K562 (cell line): ENCODE data around the gene IGF2BP1. TPM values are rescaled to one million over a fixed set of nuclear protein-coding genes. Genes with fewer than 3 reads are reported as not detected.

ENCODE experiments used
- ATAC-seq: fragments of 200-7000 bp; cut with Tn5 transposase; 3 replicates; pipeline ENCODE4 v1.9.1; 2020; ENCODE audit warnings: moderate library complexity
- BruUV-seq: library from RNA; stranded (reverse); fragments of 400-500 nt; replicated peaks from 2 replicates; lab custom pipeline; 2021; lab: Mats Ljungman, UMichigan
- CTCF ChIA-PET: fragments of 300-600 bp; formaldehyde crosslinking; extraction: SDS; loops from one replicate; lab custom pipeline; 2021; ENCODE audit warnings: low intra/inter-chr PET ratio; lab: Yijun Ruan, JAX
- POLR2A ChIA-PET: fragments of 300-600, 350-650 bp; sonication (Branson Sonifier 250); formaldehyde crosslinking; extraction: SDS; loops from one replicate; lab custom pipeline; 2021; ENCODE audit warnings: antibody characterized with exemption, inconsistent platforms; lab: Yijun Ruan, JAX
- DNase-seq, 4 experiments: peaks; one replicate each; pipeline versions ENCODE4 v3.0.0 to v3.0.0-alpha.2; 2011 to 2018; ENCODE audit warnings: low spot score in 3 of 4, mixed read lengths in 3 of 4; ENCODE audit errors: extremely low read depth in 1 of 4
- FAIRE-seq: peaks from 2 replicates; lab custom pipeline; 2011; peaks lifted over from hg19 to GRCh38; lab: Jason Lieb, UNC
- H2AFZ ChIP-seq: 2 replicates; pipeline ENCODE4 v1.6.0; 2011; ENCODE audit warnings: low read depth, low read length, control low read depth, inconsistent platforms
- H3K27ac ChIP-seq: fragments of 200-600 bp; 3 replicates; pipeline ENCODE4 v1.8.0; 2011; ENCODE audit warnings: low read depth, mild to moderate bottlenecking, control low read depth, inconsistent platforms, low read length, moderate library complexity, mixed read lengths; ENCODE audit errors: extremely low read depth
- H3K27me3 ChIP-seq, 2 experiments: fragments of 300-600 bp in 1 of 2; 2 replicates in 1 of 2; 3 replicates in 1 of 2; pipeline versions ENCODE4 v1.6.0 to v1.8.0; 2011; ENCODE audit warnings: inconsistent platforms in 2 of 2, low read length in 2 of 2, mild to moderate bottlenecking in 1 of 2, mixed read lengths in 1 of 2, moderate library complexity in 1 of 2; ENCODE audit not compliant: control insufficient read depth in 2 of 2, insufficient read depth in 2 of 2
- H3K36me3 ChIP-seq: fragments of 300-600 bp; 3 replicates; pipeline ENCODE4 v1.8.0; 2011; ENCODE audit warnings: mild to moderate bottlenecking, low read length, inconsistent platforms; ENCODE audit not compliant: control insufficient read depth, insufficient read depth
- H3K4me1 ChIP-seq, 2 experiments: fragments of 200-600 bp in 1 of 2; replicated peaks in 1 of 2; 2 replicates in 1 of 2; 3 replicates in 1 of 2; pipeline versions ENCODE4 v1.5.1 to v1.8.0; 2011; ENCODE audit warnings: inconsistent platforms in 2 of 2, low read length in 2 of 2, mild to moderate bottlenecking in 1 of 2, mixed read lengths in 1 of 2, moderate library complexity in 1 of 2; ENCODE audit not compliant: control insufficient read depth in 2 of 2, insufficient read depth in 2 of 2
- H3K4me2 ChIP-seq: 2 replicates; pipeline ENCODE4 v1.6.1; 2011; ENCODE audit warnings: low read length, control low read depth, inconsistent platforms, mixed read lengths; ENCODE audit not compliant: insufficient read depth
- H3K4me3 ChIP-seq: fragments of 200-600 bp; sonication (generic), shearing (Covaris generic); 2 replicates; pipeline ENCODE4 v1.5.1; 2016; ENCODE audit warnings: control low read depth, inconsistent platforms
- H3K79me2 ChIP-seq: fragments of 200-600 bp; 3 replicates; pipeline ENCODE4 v1.8.0; 2011; ENCODE audit warnings: low read length, inconsistent platforms; ENCODE audit not compliant: control insufficient read depth, insufficient read depth
- H3K9ac ChIP-seq, 2 experiments: 2 replicates each; pipeline versions ENCODE4 v1.6.0 to v1.6.1; 2011; ENCODE audit warnings: low read depth in 2 of 2, low read length in 2 of 2, control low read depth in 1 of 2, inconsistent platforms in 1 of 2, mild to moderate bottlenecking in 1 of 2, mixed read lengths in 1 of 2; ENCODE audit not compliant: insufficient read depth in 1 of 2
- H3K9me1 ChIP-seq: one replicate; pipeline ENCODE4 v1.6.0; 2011; ENCODE audit warnings: inconsistent platforms, mild to moderate bottlenecking, low read length, moderate library complexity; ENCODE audit not compliant: control insufficient read depth, insufficient read depth
- H3K9me3 ChIP-seq: replicated peaks from 2 replicates; pipeline ENCODE4 v1.5.1; 2011; ENCODE audit warnings: low read depth, low read length, inconsistent platforms; ENCODE audit not compliant: control insufficient read depth, insufficient read depth
- H4K20me1 ChIP-seq: replicated peaks from 2 replicates; pipeline ENCODE4 v1.6.1; 2011; ENCODE audit warnings: low read length, inconsistent platforms, mixed read lengths; ENCODE audit not compliant: control insufficient read depth, insufficient read depth
- IFI16 ChIP-seq: fragments of 250-450 bp; sonication (Bioruptor Pico); IDR thresholded peaks from 2 replicates; pipeline ENCODE4 v2.1.2; 2022; ENCODE audit warnings: mild to moderate bottlenecking, inconsistent platforms
- PML ChIP-seq: IDR thresholded peaks from 2 replicates; pipeline ENCODE4 v1.6.1; 2012; ENCODE audit warnings: low read length, inconsistent platforms
- ZNF644 ChIP-seq: fragments of 200-800 bp; sonication (Bioruptor generic); IDR thresholded peaks from 2 replicates; pipeline ENCODE4 v1.6.1; 2016; ENCODE audit warnings: low read depth, missing genetic modification characterization, missing compliant biosample characterization
- WGBS: fragments of 100-300 bp; shearing (Covaris generic); methylation state at CpG from one replicate; pipeline ENCODE4 v1.1.6; 2016; ENCODE audit warnings: low coverage, mixed read lengths; ENCODE audit not compliant: insufficient coverage; ENCODE audit errors: missing lambda C conversion rate; 5-methylcytosine and 5-hydroxymethylcytosine counted together
- in situ Hi-C: fragments of 300-500 bp; cut with MboI; formaldehyde crosslinking; loops from 4 replicates; pipeline ENCODE4 v1.15.0; 2018; ENCODE audit warnings: inconsistent platforms, mixed read lengths
- intact Hi-C: fragments of 100-400 bp; cut with micrococcal nuclease; formaldehyde crosslinking; loops from 2 replicates; pipeline ENCODE4 v1.14.2; 2022
- polyA plus RNA-seq, 8 experiments: library from polyadenylated mRNA; depleted of rRNA in 4 of 8; stranded (reverse) in 5 of 8; unstranded in 3 of 8; fragments of >200 nt; fragmentation: Nextera tagmentation in 2 of 8; fragmentation: Illumina TruSeq in 1 of 8; extraction: Ambion mirVana in 2 of 8; extraction: Trizol in 1 of 8; gene quantifications; 2 replicates each; pipeline versions ENCODE4 v1.2.1 to v1.2.3, GENCODE V29; 2011 to 2014; ENCODE audit warnings: inconsistent platforms in 1 of 8, missing spikeins in 1 of 8
- total RNA-seq, 7 experiments: library from RNA; depleted of rRNA in 6 of 7; stranded (reverse); fragments of >200 nt in 6 of 7; fragmentation: Illumina TruSeq in 2 of 7; extraction: Trizol in 2 of 7; gene quantifications; 2 replicates each; pipeline versions ENCODE4 v1.2.1 to v1.2.3, GENCODE V29; 2011 to 2021; ENCODE audit warnings: low replicate concordance in 1 of 7
- TF ChIP-seq, protein P1 (sequence below): fragments of 450-650 bp; IDR thresholded peaks from 2 replicates; pipeline ENCODE4 v1.6.1; 2017; ENCODE audit warnings: antibody characterized with exemption

The IGF2BP1 gene
- total and polyA plus RNA-seq, 9 of the 15 experiments (the other 6 are each of a cell fraction or from before 2014, with no cell fraction given), result 13.0 to 318 (median 53.6) TPM

- Histone ChIP-seq H4K20me1 (peaks cover 20% of the 10 kb centered on the region), H3K27ac (no peak overlapping the region), H3K4me1 (peaks cover 6 to 28% of the 10 kb centered on the region in 2 experiments; a peak in 4 of 5 replicates), H3K9me3 (no peaks in the 10 kb centered on the region), H3K79me2 (peaks cover 95% of the 10 kb centered on the region), H3K9me1 (peaks cover 4% of the 10 kb centered on the region), H3K4me3 (no peak overlapping the region), H3K9ac (no peak overlapping the region), H3K27me3 (no peaks in the 10 kb centered on the region), H3K36me3 (peaks cover 88% of the 10 kb centered on the region)
- in situ Hi-C loops (no loop called here), intact Hi-C loops (no loop called here)
- FAIRE-seq (peak; percentile 11), ATAC-seq (no peak), DNase-seq (no peak)
- CTCF ChIA-PET, result no interaction called here
- no TSS peak for BruUV-seq
- WGBS, result 83% methylated on average over 9 of the region's 11 CpGs
- TF ChIP-seq ZNF644 (tag) (no peak), IFI16 (CRISPR knock-in tag) (no peak), PML (no peak)
- TF ChIP-seq, protein P1, sequence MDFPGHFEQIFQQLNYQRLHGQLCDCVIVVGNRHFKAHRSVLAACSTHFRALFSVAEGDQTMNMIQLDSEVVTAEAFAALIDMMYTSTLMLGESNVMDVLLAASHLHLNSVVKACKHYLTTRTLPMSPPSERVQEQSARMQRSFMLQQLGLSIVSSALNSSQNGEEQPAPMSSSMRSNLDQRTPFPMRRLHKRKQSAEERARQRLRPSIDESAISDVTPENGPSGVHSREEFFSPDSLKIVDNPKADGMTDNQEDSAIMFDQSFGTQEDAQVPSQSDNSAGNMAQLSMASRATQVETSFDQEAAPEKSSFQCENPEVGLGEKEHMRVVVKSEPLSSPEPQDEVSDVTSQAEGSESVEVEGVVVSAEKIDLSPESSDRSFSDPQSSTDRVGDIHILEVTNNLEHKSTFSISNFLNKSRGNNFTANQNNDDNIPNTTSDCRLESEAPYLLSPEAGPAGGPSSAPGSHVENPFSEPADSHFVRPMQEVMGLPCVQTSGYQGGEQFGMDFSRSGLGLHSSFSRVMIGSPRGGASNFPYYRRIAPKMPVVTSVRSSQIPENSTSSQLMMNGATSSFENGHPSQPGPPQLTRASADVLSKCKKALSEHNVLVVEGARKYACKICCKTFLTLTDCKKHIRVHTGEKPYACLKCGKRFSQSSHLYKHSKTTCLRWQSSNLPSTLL, result no peak
- TF ChIP-seq, all 486 proteins: peak for 0
- Histone ChIP-seq H3K4me2 (no peak overlapping the region), H2AFZ (no peak overlapping the region)
- POLR2A ChIA-PET, result interaction anchor here (0.6 to 2.8 kb wide), 7 partner anchors 9 to 64 kb away, joined by 3 to 11 read pairs (median 4); no protein-coding TSS in a partner anchor
Measured at GRCh38 chr17:49015924-49016774, 19.0 kb downstream of the IGF2BP1 start.
